ENCODE data around the gene NTN5. TPM values are rescaled to one million over a fixed set of nuclear protein-coding genes. Genes with fewer than 3 reads are reported as not detected.
"Not testable (repeated sequence)": the region's sequence is repeated elsewhere in the genome, so short reads cannot be mapped to it uniquely, and the experiment has no call there.

The NTN5 gene
- total RNA-seq, 1 donor = under 0.01 TPM

- peaks cover 10% of the 10 kb centered on the region for H3K4me1 ChIP-seq (ENCODE audit: insufficient read depth, low read length)
- peak within 1 kb of the TSS; percentile 59 for H2AFZ ChIP-seq (ENCODE audit: low read length)
- DNase-seq (ENCODE audit: insufficient read length, low spot score, missing footprints) = peak; percentile 89
- no peak within 1 kb of the TSS for H3K27ac ChIP-seq (ENCODE audit: low read depth, low read length)
- no peaks in the 10 kb centered on the region for H3K9me3 ChIP-seq (ENCODE audit: low read depth, low read length)
- peak within 1 kb of the TSS; percentile 51 for H3K4me3 ChIP-seq (ENCODE audit: insufficient read depth, low read length)
- TF ChIP-seq CTCF (IDR thresholded peaks at IDR 0.05; ENCODE audit: extremely low read depth, low read depth, low read length) = no peak
- H3K27me3 ChIP-seq (ENCODE audit: insufficient read depth, low read length) = peaks cover 14% of the 10 kb centered on the region
- H4K20me1 ChIP-seq (ENCODE audit: insufficient read depth, low read length) = no peaks in the 10 kb centered on the region
- H3K4me2 ChIP-seq (ENCODE audit: insufficient read depth, low read length) = peak within 1 kb of the TSS; percentile 32
- no peaks in the 10 kb centered on the region for H3K79me2 ChIP-seq (ENCODE audit: insufficient read depth, low read length)
- no peaks in the 10 kb centered on the region for H3K36me3 ChIP-seq (ENCODE audit: insufficient read depth, low read length)
Observed at GRCh38 chr19:48695743-48696352, 23.0 kb upstream of the NTN5 start, which contains the start of gene FUT2. Gene FUT2 (plus strand): TSS chr19:48695971. CDS start chr19:48702957, 6,986 bp downstream.

GRCh38 chr19:48693629-48694028 lies 20.8 kb upstream of the NTN5 start:
- not testable (repeated sequence) for H4K20me1 ChIP-seq (ENCODE audit: insufficient read depth, low read length); H3K4me3 ChIP-seq (ENCODE audit: insufficient read depth, low read length); H2AFZ ChIP-seq (ENCODE audit: low read length); H3K79me2 ChIP-seq (ENCODE audit: insufficient read depth, low read length); H3K9me3 ChIP-seq (ENCODE audit: low read depth, low read length); H3K4me2 ChIP-seq (ENCODE audit: insufficient read depth, low read length); DNase-seq (ENCODE audit: insufficient read length, low spot score, missing footprints); H3K4me1 ChIP-seq (ENCODE audit: insufficient read depth, low read length); H3K27ac ChIP-seq (ENCODE audit: low read depth, low read length); H3K36me3 ChIP-seq (ENCODE audit: insufficient read depth, low read length)
- H3K27me3 ChIP-seq (ENCODE audit: insufficient read depth, low read length) = peaks cover 14% of the 10 kb centered on the region

GRCh38 chr19:48689449-48689848 lies 16.6 kb upstream of the NTN5 start:
- H3K27me3 ChIP-seq (ENCODE audit: insufficient read depth, low read length) = no peaks in the 10 kb centered on the region

GRCh38 chr19:48687776-48688175 lies 15.0 kb upstream of the NTN5 start:
- Histone ChIP-seq H3K9me3 (ENCODE audit: low read depth, low read length) (no peaks in the 10 kb centered on the region), H3K4me3 (ENCODE audit: insufficient read depth, low read length) (no peak overlapping the region), H3K36me3 (ENCODE audit: insufficient read depth, low read length) (no peaks in the 10 kb centered on the region), H4K20me1 (ENCODE audit: insufficient read depth, low read length) (no peaks in the 10 kb centered on the region), H3K79me2 (ENCODE audit: insufficient read depth, low read length) (no peaks in the 10 kb centered on the region), H2AFZ (ENCODE audit: low read length) (no peak overlapping the region), H3K27ac (ENCODE audit: low read depth, low read length) (no peak overlapping the region), H3K4me1 (ENCODE audit: insufficient read depth, low read length) (no peaks in the 10 kb centered on the region), H3K27me3 (ENCODE audit: insufficient read depth, low read length) (no peaks in the 10 kb centered on the region), H3K4me2 (ENCODE audit: insufficient read depth, low read length) (no peak overlapping the region)
- no peak for TF ChIP-seq CTCF (IDR thresholded peaks at IDR 0.05; ENCODE audit: extremely low read depth, low read depth, low read length)
- no peak for DNase-seq (ENCODE audit: insufficient read length, low spot score, missing footprints)

More at GRCh38 chr19:48689449-48689848, 16.6 kb upstream of the NTN5 start:
- Histone ChIP-seq H3K4me3 (ENCODE audit: insufficient read depth, low read length) (no peak overlapping the region), H3K79me2 (ENCODE audit: insufficient read depth, low read length) (no peaks in the 10 kb centered on the region), H3K4me1 (ENCODE audit: insufficient read depth, low read length) (no peaks in the 10 kb centered on the region), H3K9me3 (ENCODE audit: low read depth, low read length) (no peaks in the 10 kb centered on the region), H4K20me1 (ENCODE audit: insufficient read depth, low read length) (no peaks in the 10 kb centered on the region), H3K4me2 (ENCODE audit: insufficient read depth, low read length) (no peak overlapping the region), H2AFZ (ENCODE audit: low read length) (no peak overlapping the region), H3K27ac (ENCODE audit: low read depth, low read length) (no peak overlapping the region), H3K36me3 (ENCODE audit: insufficient read depth, low read length) (no peaks in the 10 kb centered on the region)
- no peak for DNase-seq (ENCODE audit: insufficient read length, low spot score, missing footprints)
- TF ChIP-seq CTCF (IDR thresholded peaks at IDR 0.05; ENCODE audit: extremely low read depth, low read depth, low read length) = no peak

- H2AFZ ChIP-seq (ENCODE audit: low read length); H4K20me1 ChIP-seq (ENCODE audit: insufficient read depth, low read length); H3K27me3 ChIP-seq (ENCODE audit: insufficient read depth, low read length); H3K9me3 ChIP-seq (ENCODE audit: low read depth, low read length); DNase-seq (ENCODE audit: insufficient read length, low spot score, missing footprints); H3K4me3 ChIP-seq (ENCODE audit: insufficient read depth, low read length); H3K4me1 ChIP-seq (ENCODE audit: insufficient read depth, low read length); H3K79me2 ChIP-seq (ENCODE audit: insufficient read depth, low read length); H3K36me3 ChIP-seq (ENCODE audit: insufficient read depth, low read length); H3K4me2 ChIP-seq (ENCODE audit: insufficient read depth, low read length); H3K27ac ChIP-seq (ENCODE audit: low read depth, low read length): not testable (repeated sequence)
Observed at GRCh38 chr19:48686637-48687036, 13.8 kb upstream of the NTN5 start.
